Measurements from ENCODE around the gene SPDYE6.
A peak's percentile ranks its signal among the peaks of the same experiment; 100 is the strongest.
"Not testable (repeated sequence)": the region's sequence is repeated elsewhere in the genome, so short reads cannot be mapped to it uniquely, and the experiment has no call there.

SPDYE6 gene

GRCh38 chr7:102317231-102318059 is 38.8 kb downstream of the SPDYE6 start:
- no peak for DNase-seq

DNA sequence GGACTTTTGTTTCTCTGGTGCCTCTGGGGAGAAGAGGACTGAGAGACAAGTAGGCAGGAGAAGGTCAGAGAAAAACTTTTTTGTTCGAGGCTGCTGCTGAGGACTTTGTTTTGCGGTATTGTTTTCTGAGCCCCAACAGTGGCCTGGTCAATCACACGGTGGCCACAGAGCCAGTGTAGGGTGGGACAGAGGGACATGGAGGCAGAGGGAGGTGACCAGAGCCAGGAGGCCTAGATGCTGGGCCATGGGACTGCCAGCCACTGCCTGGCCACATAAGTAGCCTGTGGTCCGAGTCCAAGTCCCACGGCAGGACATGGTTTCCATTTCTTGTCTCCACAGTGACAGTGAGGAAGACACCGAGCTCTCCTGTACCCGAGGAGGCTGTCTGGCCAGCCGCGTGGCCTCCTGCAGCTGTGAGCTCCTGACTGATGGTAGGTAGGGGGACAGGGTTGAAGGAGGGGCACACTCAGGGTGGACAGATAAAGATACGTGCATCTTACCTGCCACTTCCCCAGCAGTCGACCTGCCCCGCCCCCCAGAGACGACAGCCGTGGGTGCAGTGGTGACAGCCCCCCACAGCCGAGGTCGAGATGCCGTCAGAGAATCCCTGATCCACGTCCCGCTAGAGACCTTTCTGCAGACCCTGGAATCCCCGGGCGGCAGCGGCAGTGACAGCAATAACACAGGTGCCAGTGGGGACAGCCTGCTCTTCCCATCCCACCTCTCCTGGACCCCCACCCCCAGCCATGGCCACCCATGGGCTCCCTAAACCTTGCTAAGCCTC is 42.1 kb downstream of the SPDYE6 start:
- DNase-seq = no peak

DNA sequence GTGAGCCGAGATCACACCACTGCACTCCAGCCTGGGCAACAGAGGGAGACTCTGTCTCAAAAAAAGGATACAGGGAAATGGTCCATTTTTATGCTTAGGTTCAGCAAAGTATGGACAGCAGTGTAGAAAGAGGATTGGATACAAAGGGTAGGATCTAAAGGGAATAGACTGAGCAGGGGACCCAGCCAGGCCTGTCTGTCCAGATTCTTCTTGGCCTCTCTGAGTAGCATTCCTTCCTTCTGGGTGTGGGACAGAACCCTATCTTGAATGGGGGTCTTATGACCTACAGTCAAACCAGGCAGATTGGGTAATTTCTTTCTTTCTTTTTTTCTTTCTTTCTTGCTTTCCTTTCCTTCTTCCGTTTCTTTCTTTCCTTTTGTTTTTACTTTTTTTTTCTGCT is 43.9 kb downstream of the SPDYE6 start:
- DNase-seq = no peak

- DNase-seq = peak; percentile 99
These were observed 45.8 kb downstream of the SPDYE6 start for GRCh38 chr7:102310414-102310815.

- peak; percentile 65 for DNase-seq
These were observed 49.1 kb downstream of the SPDYE6 start for GRCh38 chr7:102306916-102307677.

GRCh38 chr7:102305414-102306268 is 50.6 kb downstream of the SPDYE6 start:
- no peak for DNase-seq

DNA sequence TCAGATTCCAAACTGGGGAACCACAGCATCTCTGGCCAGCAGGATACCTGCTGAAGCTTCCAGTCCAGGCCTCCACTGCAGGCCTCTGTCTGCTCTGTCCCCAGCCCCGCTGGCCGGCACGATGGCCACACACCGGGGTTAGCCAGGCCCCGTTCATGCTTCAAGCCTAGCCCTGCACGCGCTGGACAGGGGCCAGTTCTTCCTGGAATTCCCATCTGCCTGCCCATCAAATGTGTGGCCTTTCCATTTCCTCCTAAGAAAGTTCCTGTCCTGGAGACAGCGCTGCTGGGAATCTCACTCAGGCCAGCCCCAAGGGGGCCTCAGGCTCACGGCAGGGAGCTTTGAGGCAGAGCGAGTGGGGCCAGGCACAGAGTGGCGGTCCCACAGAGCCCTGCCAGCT is 51.6 kb downstream of the SPDYE6 start:
- no peak for DNase-seq

DNA sequence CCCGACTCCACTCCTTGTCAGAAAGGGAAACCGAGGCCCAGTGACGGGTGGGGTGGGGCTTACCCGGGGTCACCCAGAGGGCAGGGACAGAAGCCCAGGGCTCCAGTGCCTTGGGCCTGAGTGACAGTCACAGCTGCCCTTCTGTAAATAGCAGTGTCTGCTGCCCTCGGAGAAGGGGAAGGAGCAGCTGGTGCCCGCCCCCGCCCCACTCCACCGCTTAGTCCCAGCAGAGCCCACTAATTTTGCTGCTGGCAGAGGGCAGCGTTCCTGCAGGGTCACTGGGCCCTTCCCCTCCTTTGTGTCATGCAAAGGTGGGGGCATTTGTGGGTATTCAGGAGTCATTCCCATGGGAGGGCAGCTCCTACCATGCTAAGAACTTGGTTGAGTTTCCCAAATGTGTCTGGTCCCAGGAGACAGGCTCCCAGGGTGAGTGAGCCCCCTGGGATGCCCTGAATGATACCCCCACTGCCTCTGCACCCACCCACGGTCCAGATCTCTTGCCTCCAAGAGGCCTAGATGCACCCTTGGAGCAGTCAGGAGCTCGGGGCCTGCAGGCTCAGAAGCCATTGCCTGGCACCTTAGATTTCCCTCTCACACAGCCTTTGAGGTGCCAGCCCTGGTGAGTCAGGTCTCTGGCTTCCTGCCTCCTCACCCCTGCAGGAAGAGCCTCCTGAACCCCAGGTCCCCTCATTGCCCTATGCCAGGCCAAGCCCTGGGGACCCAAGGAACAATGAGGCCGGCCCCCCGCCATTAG is 52.4 kb downstream of the SPDYE6 start:
- peak; percentile 71 for DNase-seq

DNA sequence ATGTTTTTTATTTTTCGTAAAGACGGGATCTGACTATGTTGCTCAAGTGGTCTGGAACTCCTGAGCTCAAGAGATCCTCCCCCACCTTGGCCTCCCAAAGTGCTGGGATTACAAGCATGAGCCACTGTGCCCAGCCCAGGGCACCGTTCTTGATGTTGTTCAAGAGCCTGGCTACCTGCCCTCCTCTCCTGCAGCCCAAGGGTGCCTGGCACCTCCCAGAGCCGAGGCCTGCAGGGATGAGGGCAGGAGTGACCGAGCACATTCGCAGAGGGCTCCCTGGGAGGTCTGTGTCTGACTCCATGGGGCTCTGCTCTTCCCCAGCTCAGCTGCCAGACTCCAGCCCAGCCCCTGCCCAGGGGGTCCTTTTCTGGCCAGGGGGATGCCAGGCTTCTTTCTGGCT is 54.2 kb downstream of the SPDYE6 start:
- DNase-seq = no peak

- DNase-seq = not testable (repeated sequence)
These were observed 54.9 kb downstream of the SPDYE6 start for GRCh38 chr7:102301367-102301766.

DNA sequence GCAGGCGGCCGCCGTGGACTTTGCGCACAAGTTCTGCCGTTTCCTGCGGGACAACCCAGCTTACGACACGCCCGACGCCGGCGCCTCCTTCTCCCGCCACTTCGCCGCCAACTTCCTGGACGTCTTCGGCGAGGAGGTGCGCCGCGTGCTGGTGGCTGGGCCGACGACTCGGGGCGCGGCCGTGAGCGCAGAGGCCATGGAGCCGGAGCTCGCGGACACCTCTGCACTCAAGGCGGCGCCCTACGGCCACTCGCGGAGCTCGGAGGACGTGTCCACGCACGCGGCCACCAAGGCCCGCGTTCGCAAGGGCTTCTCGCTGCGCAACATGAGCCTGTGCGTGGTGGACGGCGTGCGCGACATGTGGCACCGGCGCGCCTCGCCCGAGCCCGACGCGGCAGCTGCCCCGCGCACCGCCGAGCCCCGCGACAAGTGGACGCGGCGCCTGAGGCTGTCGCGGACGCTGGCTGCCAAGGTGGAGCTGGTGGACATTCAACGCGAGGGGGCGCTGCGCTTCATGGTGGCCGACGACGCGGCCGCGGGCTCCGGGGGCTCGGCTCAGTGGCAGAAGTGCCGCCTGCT is 55.5 kb downstream of the SPDYE6 start:
- no peak for DNase-seq

GRCh38 chr7:102297487-102298218 is 58.6 kb downstream of the SPDYE6 start:
- no peak for DNase-seq

DNA sequence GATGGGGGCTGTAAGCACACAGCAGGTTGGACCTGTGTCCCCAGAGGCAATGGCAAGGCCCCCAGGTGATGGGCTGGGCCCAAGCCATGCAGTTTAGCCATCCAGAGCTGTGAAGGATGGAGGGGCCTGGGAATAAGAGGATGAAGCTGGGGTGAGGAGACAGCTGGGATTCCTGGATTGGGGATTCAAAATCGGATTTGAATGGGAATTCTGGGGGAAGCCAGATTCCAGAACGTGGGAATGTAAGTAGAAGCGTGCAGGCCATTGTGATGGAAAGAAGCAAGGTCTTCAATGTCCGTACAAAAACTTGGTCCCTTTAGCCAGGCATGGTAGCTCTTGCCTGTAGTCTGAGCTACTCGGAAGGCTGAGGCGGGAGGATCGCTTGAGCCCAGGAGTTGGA is 59.7 kb downstream of the SPDYE6 start:
- DNase-seq = peak; percentile 45

DNA sequence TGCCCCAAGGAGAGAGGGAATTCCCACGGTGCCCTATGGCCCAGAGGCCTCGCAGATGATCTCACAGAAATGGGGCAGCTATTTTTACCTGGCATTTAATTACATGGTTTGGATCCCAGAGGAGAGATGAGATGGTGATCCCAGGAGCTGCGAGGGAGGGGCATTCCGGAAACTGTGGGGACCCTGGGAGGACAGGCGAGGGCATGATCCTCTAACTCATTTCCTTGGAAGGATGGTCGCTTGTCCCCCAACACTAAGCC is 60.1 kb downstream of the SPDYE6 start:
- no peak for DNase-seq
